Measurements from ENCODE around the gene HMX3. TPM values are rescaled to one million over a fixed set of nuclear protein-coding genes. Genes with fewer than 3 reads are reported as not detected.

The HMX3 gene
- not detected in 2 replicates for total RNA-seq

GRCh38 chr10:123135415-123136141 is at the start of gene HMX3:
TSS of gene HMX3 (plus strand) at chr10:123135970. CDS start at chr10:123136051, 81 bp downstream.

GRCh38 chr10:123147635-123148413 is 12.1 kb downstream of the HMX3 start, which contains the start of gene HMX2:
TSS of gene HMX2 (plus strand) at chr10:123148136. CDS start at chr10:123148379, 243 bp downstream.

GRCh38 chr10:123154092-123154710 is 18.4 kb downstream of the HMX3 start, which contains the start of gene BUB3:
TSS of gene BUB3 (plus strand) at chr10:123154402. CDS start at chr10:123154918, 516 bp downstream.

Other genes starting within 250 kb of the HMX3 start
- gene FAM24A, start 225.4 kb upstream of the HMX3 start, total RNA-seq = not detected in 2 replicates
- gene C10orf88, start 181.7 kb upstream of the HMX3 start, total RNA-seq = 6.0 and 7.2 TPM in 2 replicates
- gene PSTK, start 155.6 kb upstream of the HMX3 start, total RNA-seq = 2.8 and 6.7 TPM in 2 replicates
- 2.0 and 2.9 TPM in 2 replicates for gene IKZF5, start 127.2 kb upstream of the HMX3 start, total RNA-seq
- 3.3 and 3.7 TPM in 2 replicates for gene ACADSB, start 127.0 kb upstream of the HMX3 start, total RNA-seq
- not detected in 2 replicates for gene HMX2, start 12.2 kb downstream of the HMX3 start, total RNA-seq
- gene BUB3, start 18.4 kb downstream of the HMX3 start, total RNA-seq = 99.0 and 238 TPM in 2 replicates

Data from mesangial cell (primary cell).